ENCODE results near the gene AASS. TPM values are rescaled to one million over a fixed set of nuclear protein-coding genes. Genes with fewer than 3 reads are reported as not detected.

AASS gene
- total and polyA plus RNA-seq, 2 of the 8 experiments (the other 6 are each of a cell fraction or from before 2014, with no cell fraction given): 203 to 394 TPM

DNA sequence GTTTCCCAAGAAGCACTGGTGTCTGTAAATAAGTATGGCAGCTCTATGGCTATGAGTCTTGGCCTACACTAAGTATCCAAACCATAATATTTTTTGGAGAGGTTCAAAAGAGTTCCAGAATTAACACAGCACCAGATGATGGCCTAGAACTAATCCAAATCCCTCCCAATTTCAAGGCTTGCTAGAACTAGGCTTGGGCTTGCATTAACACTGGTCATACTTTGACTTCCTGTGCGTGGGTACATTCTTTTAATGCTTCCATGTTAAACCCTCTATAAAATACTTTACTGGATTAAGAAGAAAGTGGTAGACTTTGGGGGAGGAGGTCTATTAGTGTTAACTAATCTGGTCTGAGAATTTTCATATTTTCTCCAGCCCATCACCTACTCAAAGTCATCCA lies 3.1 kb downstream of the AASS start:
- H3K14ac ChIP-seq (ENCODE audit: insufficient read length): no peak overlapping the region
- no peak for TF ChIP-seq CEBPB (IDR thresholded peaks at IDR 0.05; ENCODE audit: low read depth, low read length)
- 0 out of 2 replicates have a peak, but pooled peaks have one; percentile 40 for TF ChIP-seq POLR2AphosphoS5 (IDR thresholded peaks at IDR 0.05; ENCODE audit: low read depth, low read length)
- peak; percentile 39 for TF ChIP-seq TAF7 (optimal IDR thresholded peaks at IDR 0.05; ENCODE audit: borderline replicate concordance, low read depth, low read length)
- peak in 1 of 2 experiments; percentile 61; a peak in 1 of 3 replicates for TF ChIP-seq POLR2A (IDR thresholded peaks at IDR 0.05; ENCODE audit: control extremely low read depth in 1 of 2, low read depth in 2 of 2, low read length in 2 of 2)
- CTCF ChIA-PET (ENCODE audit: partially characterized antibody): interaction anchor here (0.6 to 2.1 kb wide), 3 partner anchors 10 to 97 kb away, joined by 3 to 5 read pairs (median 4); no protein-coding TSS in a partner anchor
- H3K79me1 ChIP-seq (ENCODE audit: low read depth, low read length): no peaks in the 10 kb centered on the region; the same call in 1 of the 2 replicates
- H3K4me1 ChIP-seq (replicated peaks in 1 of 4; ENCODE audit: control insufficient read depth in 3 of 4, insufficient read depth in 4 of 4, low read length in 3 of 4): peaks cover 0 to 17% (median 6%) of the 10 kb centered on the region in 4 experiments; a peak in 5 of 7 replicates
- H3K9ac ChIP-seq (replicated peaks in 1 of 4; ENCODE audit: extremely low read depth in 1 of 4, low read depth in 3 of 4, low read length in 3 of 4): peak overlapping the region in 1 of 4 experiments; percentile 59; a peak in 2 of 7 replicates
- no peak overlapping the region for H3K23ac ChIP-seq (ENCODE audit: insufficient read length)
- no peak overlapping the region for H2AK5ac ChIP-seq (ENCODE audit: low read depth, low read length)
- no peak overlapping the region for H2BK5ac ChIP-seq (ENCODE audit: low read depth, low read length)
- no peak overlapping the region for H4K91ac ChIP-seq (replicated peaks; ENCODE audit: insufficient read length, low read length)
- H3K79me2 ChIP-seq (ENCODE audit: control insufficient read depth in 1 of 2, insufficient read depth in 2 of 2, low read length in 2 of 2): peaks cover 81 to 100% of the 10 kb centered on the region in 2 experiments
- H2BK120ac ChIP-seq (replicated peaks; ENCODE audit: low read depth, low read length): no peak overlapping the region
- no peak overlapping the region for H2BK12ac ChIP-seq (ENCODE audit: low read depth, low read length)
- no peak for DNase-seq (ENCODE audit: low read depth in 1 of 2, low spot score in 2 of 2)
- no peak overlapping the region for H3K56ac ChIP-seq (replicated peaks; ENCODE audit: insufficient read length, low read depth, low read length)
- H3K23me2 ChIP-seq (ENCODE audit: low read depth, low read length): peaks cover 12% of the 10 kb centered on the region
- H3K4ac ChIP-seq (replicated peaks; ENCODE audit: insufficient read length, low read depth, low read length): no peak overlapping the region
- H3K36me3 ChIP-seq (ENCODE audit: control insufficient read depth in 2 of 4, insufficient read depth in 4 of 4, low read length in 3 of 4): peaks cover 0 to 69% (median 9%) of the 10 kb centered on the region in 4 experiments; a peak in 4 of 8 replicates
- H2BK20ac ChIP-seq (ENCODE audit: low read length): no peak overlapping the region
- H3K27me3 ChIP-seq (replicated peaks in 1 of 4; ENCODE audit: control insufficient read depth in 3 of 4, extremely low read depth in 1 of 4, insufficient read depth in 3 of 4, low read length in 3 of 4): no peaks in the 10 kb centered on the region
- H3K4me2 ChIP-seq (ENCODE audit: insufficient read depth in 1 of 2, low read depth in 2 of 2, low read length in 2 of 2): peak overlapping the region; percentile 75 to 83
- H4K8ac ChIP-seq (ENCODE audit: extremely low read depth, insufficient read depth, low read length): no peak overlapping the region
- H2AFZ ChIP-seq (ENCODE audit: low read length): no peak overlapping the region
- peak overlapping the region; percentile 69 for H4K5ac ChIP-seq (ENCODE audit: insufficient read length, low read depth, low read length)
- peak overlapping the region; percentile 71 to 98 (median 92) for H3K4me3 ChIP-seq (ENCODE audit: extremely low read depth in 1 of 4, insufficient read depth in 2 of 4, low read depth in 3 of 4, low read length in 4 of 4)
- peaks cover 36 to 44% of the 10 kb centered on the region in 2 experiments for H4K20me1 ChIP-seq (replicated peaks in 1 of 2; ENCODE audit: control insufficient read depth in 1 of 2, insufficient read depth in 2 of 2, low read length in 2 of 2)
- POLR2A ChIA-PET (ENCODE audit: partially characterized antibody): interaction anchor here (0.6 to 1.6 kb wide), 5 partner anchors 9 to 38 kb away, joined by 3 to 8 read pairs (median 4); no protein-coding TSS in a partner anchor
- no peak for FAIRE-seq
- H3K27ac ChIP-seq (ENCODE audit: low read depth, low read length): no peak overlapping the region
- no peaks in the 10 kb centered on the region for H3K9me3 ChIP-seq (ENCODE audit: insufficient read depth in 2 of 2, low read depth in 1 of 2, low read length in 1 of 2)
- H2BK15ac ChIP-seq (ENCODE audit: low read length): no peak overlapping the region
- 31% methylated on average over 1 of the region's 1 CpG; no CpG with 5 or more reads in 1 of the 2 experiments for WGBS, 2 experiments (ENCODE audit: extremely low coverage in 1 of 2, insufficient coverage in 1 of 2, insufficient read length in 1 of 2, insufficient replicate concordance in 2 of 2, low coverage in 1 of 2, low lambda C conversion rate in 2 of 2, missing lambda C conversion rate in 1 of 2)
- no peak overlapping the region for H3K18ac ChIP-seq (ENCODE audit: extremely low read depth, low read length)

Measured in H1 (cell line).